NCI-H2227 (cell line): Measurements from ENCODE around the gene SCRN3.
A peak's percentile ranks its signal among the peaks of the same experiment; 100 is the strongest.
"Not testable (repeated sequence)": the region's sequence is repeated elsewhere in the genome, so short reads cannot be mapped to it uniquely, and the experiment has no call there.

Experiments used
- DNase-seq: peaks from one replicate; lab custom pipeline; 2025; ENCODE audit not compliant: unreplicated experiment; lab: John Stamatoyannopoulos, UW

Gene SCRN3

DNA sequence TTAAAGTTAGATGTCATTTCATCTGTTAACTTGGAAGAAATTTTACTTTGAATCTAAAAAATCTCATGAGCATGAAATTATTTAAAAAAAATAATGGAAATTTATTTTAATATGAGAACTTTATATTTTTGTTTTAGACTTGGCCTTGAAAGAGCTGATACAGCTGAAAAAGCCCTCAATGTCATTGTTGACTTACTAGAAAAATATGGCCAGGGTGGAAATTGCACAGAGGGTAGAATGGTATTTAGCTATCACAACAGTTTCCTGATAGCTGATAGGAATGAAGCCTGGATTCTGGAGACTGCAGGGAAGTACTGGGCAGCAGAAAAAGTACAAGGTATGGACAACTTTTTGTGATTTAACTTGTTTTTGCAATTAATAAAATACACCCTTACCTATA is 5.3 kb downstream of the SCRN3 start:
- DNase-seq: no peak

DNA sequence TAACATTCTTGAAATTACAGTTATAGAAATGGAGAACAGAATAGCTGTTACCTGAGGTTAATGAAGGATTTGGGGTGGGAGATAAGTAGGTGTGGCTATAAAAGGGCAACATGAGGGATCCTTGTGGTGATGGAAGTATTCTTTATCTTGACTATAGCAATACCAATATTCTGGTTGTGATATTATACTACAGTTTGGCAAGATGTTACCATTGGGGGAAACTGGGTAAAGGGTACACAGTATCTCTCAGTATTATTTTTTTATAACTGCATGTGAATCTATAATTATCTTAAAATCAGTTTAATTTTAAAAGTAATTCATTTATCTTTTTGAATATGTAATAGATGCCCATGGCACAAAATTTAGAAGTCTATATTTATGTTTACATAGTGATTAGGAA is 8.1 kb downstream of the SCRN3 start:
- no peak for DNase-seq

DNA sequence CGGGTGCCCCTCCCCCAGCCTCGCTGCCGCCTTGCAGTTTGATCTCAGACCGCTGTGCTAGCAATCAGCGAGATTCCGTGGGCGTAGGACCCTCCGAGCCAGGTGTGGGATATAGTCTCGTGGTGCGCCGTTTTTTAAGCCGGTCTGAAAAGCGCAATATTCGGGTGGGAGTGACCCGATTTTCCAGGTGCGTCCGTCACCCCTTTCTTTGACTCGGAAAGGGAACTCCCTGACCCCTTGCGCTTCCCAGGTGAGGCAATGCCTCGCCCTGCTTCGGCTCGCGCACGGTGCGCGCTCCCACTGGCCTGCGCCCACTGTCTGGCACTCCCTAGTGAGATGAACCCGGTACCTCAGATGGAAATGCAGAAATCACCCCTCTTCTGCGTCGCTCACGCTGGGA is 14.5 kb downstream of the SCRN3 start:
- DNase-seq: not testable (repeated sequence)

DNA sequence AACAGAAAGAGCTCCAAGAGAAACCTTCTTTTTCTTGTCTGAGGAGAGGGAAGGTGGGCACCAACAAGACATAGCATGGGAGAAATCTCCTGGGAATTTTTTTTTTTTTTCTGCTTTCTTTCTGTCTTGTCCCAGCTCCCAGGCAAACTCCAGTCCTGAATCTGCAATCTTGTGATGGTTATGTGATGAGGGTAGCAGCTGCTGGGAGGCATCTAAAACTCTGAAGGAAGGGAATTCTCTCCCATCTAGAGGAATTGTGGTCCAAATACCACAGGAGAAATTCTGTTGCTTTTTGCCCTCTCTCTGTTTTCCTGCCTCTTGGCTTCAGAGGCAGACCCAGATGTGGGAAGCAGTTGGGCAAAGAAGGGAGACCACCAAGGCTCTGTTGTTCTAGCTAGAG is 16.7 kb downstream of the SCRN3 start:
- no peak for DNase-seq

DNA sequence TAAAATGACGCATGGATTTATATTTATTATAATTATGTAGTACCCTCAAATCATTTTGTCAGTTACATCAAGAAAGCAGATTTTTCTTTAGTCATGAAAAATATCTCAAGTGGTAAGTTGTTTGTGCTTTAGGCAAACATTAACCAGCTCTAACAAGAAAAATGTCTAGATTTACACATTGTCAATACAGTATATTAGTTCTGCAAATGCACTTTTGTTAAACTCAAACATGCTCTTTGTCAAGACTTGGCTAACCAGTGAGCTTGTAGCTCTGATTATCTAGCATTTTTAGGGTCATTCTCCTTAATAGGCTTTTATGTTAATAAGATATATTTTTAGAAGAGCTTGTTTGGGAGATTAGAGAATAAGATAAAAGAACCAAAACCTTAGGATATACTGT is 32.7 kb downstream of the SCRN3 start:
- DNase-seq: no peak

DNA sequence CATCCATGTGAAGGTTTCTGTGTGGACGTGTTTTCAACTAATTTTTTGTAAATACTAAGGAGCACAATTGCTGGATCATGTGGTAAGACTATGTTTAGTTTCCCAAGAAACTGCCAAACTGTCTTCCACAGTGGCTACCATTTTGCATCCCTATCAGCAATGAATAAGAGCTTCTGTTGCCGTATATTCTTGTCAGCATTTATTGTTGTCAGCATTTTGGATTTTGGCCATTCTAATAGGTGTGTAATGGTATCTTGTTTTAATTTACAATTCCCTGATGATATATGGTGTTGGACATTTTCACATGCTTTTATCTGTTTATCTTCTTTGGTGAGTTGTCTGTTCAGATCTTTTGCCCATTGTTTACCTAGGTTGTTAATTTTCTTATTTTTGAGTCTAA is 34.5 kb downstream of the SCRN3 start:
- no peak for DNase-seq

DNA sequence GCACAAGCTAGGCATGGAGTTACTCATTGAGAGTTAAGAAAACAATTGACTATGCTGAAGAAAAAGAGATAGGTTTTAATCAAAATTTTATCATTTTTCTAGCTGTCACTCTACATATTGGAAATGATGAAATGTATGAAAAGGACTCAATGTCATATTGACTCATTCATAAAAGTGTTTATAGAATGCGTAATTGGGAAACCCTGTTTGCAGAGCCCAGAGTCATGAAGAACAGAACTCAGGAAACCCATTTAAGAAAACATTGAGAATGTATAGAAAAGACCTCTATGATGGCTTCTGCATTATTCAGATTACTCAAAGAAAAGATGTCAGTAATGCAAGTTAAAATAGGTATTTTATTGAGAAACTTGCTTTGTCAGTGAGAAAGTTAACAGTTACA is 36.4 kb downstream of the SCRN3 start:
- DNase-seq: no peak

DNA sequence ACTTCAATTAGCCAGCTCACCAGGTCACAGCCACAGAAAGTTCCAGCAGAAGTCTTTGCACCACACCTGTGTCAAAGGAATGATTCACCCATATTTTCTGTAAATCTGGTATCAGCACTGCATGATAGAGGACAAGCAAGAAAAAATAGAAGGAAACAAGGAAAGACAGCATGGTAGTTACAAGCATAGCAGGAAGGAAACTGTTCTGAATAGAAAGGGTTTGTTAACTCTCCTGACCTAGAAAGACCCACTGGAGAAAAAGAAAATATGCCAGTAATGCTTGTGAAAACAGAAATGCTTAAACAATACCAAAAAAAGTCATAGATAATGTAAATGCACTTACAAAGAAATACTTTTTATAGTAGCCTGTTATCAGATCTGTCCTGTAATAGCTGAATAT is 40.8 kb downstream of the SCRN3 start:
- DNase-seq: no peak

DNA sequence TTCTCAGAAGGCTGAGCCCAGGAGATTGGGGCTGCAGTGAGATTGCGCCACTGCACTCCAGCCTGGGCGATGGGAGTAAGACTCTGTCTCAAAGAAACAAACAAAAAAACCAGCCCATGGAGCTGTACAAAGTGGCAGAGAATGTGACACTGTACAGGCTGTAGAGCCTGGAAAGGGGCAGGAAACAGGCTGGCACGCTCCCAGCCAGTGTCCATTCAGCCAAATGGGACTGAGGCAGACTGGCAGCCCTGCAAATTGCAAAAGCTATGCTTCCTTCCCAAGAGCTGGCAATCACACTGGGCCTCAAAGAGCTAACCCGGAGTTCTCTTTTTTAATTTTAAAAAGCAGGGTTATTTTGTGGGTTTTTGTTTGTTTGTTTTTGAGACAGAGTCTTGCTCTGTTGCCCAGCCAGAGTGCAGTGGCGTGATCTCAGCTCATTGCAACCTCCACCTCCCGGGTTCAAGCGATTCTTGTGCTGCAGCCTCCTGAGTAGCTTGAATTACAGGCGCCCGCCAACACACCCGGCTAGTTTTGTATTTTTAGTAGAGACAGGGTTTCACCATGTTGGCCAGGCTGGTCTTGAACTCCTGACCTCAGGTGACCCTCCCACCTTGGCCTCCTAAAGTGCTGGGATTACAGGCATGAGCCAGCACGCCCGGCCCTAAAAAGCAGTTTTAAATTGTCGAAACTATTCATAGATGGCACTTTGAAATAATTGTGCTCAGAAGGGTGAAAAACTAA is 42.8 kb downstream of the SCRN3 start:
- DNase-seq: no peak

DNA sequence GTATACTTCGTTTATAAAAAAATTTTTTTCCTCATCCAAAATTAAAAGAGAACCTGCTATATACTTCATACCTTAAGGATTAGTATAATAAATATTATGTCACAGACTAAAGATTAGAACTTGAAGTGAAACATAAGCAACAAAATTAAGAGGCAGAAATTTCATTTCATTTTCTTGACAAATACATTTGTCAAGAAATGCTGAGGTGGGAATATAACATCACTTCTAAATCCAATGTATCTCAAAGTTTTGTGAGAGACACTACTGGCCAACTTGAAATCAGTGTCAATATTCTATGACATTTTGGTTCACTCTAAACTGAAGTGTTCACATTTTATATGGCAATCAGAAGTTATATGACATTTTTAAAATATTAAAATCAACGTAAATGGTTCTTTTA is 43.8 kb downstream of the SCRN3 start:
- DNase-seq: no peak

DNA sequence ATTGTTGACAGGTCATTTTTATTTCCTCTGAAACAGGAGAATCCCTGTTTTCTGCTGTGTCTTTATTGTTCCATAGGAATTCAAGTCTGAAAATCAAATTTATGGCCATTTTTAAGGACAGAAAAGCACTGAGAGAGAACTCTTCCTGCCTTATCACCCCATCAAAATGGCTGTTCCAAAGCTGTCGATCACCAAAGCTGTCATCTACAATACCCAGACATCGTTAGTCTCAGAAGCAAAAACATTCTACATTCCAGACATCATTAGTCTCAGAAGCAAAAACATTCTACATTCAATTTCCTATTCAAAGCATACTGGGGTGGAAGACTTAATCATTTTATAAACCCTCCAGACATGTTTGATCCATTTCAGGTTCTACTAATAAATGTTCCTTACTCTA is 44.4 kb downstream of the SCRN3 start:
- DNase-seq: no peak

DNA sequence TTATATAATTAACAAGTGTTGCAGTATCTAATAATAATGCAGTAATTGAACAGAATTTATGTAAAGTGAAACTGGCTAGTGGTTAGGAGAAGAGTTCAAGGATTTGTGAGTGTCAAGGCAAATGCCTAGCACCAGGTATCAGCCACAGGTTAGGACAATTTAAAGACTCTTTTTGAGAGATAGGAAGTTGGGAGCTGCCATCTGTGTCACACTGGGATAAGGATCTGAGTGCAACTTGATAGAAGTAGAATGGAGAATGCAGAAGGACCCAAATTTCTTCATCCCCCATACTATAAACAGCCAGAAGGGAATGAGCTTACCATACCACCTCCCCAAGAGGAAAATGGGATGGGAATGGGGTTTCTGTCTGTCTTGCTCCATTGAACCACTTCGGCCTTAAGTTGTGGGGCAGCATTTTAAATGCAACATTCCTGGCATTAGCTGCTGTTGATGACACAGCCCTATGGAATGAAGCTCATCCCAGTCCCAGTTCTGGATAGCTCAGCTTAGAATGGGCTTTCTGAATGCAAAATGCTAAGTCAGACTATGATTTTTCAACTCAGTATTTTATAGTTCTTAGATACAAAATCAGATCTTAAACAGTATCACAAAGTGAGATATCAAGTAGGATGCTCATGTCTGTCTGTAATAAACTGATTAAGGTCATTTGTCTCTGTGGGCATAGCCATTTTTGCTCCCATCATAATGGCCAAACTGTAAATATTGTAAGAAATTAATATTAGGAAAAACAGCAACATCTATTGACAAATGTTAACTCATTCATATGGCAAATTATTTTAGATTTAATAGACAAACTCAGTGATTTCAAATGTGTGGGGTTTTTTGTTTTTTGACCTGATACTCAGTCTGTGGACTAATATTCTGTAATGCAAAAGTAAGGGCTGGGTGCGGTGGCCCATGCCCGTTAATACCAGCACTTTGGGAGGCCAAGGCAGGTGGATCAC is 47.3 kb downstream of the SCRN3 start:
- DNase-seq: no peak

DNA sequence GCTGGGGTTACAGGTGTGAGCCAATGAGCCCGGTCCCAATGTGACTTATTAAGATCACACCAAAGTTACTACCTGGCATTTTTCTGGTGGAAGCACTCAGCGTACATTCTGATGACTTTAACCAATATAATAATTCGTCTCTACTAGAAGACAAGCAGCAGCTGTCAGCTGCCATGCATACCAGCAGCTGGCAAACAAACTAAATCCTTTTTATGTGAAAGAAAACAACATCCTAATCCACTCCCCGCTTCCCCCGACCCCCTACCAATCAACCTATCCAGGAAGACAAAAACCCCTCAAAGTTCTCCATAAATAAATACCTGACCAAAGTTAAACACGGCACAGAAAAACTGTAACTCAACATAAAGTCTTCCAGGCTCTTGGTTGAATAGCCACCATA is 49.2 kb downstream of the SCRN3 start:
- DNase-seq: no peak

DNA sequence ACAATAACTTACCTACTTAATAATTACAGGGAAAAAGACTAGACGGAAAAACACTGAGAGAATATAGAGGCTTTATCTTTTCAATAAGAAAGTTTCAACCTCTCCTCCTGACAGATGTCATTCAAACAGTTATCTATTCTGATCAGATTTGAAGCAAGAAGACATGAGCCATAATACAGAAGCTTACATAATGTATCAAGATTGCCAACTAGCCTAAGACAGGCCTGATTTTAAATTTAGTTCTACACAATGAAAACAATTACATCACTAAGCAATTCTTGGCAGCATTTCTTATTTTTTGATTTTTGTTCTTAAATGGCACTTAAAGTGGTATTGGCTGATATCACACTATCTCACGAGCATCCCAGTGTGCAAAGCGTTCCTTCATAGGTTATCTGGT is 49.7 kb downstream of the SCRN3 start:
- no peak for DNase-seq

DNA sequence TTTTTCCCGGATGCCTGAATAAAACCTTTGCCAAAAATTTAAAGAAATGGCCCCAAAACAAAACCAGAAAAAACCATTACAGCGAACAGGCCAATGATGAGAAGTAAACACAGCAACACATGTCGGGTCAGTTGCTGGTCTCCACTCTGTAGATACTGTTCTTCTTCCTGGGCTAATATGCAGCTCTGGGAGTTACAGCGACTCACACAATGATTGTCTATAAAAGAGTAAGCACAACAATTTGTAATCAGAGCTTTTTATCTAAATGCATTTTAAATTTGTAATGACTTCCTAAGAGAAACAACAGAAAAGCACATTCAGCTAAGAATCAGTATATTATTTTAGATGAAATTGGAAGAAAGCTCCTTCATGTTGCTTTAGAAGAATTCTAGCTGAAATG is 51.0 kb downstream of the SCRN3 start:
- DNase-seq: no peak

DNA sequence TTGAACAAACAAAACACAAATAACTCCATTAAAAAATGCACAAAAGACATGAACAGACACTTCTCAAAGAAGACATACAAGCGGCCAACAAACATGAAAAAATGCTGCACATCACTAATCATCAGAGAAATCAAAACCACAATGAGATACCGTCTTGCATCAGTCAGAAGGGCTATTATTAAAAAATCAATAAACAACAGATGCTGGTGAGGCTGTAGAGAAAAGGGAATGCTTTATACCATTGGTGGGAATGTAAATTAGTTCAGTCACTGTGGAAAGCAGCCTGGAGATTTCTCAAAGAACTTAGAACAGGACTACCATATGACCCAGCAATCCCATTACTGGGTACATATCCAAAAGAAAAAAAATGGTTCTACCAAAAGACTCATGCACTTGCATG is 53.5 kb downstream of the SCRN3 start:
- DNase-seq: peak; percentile 58

DNA sequence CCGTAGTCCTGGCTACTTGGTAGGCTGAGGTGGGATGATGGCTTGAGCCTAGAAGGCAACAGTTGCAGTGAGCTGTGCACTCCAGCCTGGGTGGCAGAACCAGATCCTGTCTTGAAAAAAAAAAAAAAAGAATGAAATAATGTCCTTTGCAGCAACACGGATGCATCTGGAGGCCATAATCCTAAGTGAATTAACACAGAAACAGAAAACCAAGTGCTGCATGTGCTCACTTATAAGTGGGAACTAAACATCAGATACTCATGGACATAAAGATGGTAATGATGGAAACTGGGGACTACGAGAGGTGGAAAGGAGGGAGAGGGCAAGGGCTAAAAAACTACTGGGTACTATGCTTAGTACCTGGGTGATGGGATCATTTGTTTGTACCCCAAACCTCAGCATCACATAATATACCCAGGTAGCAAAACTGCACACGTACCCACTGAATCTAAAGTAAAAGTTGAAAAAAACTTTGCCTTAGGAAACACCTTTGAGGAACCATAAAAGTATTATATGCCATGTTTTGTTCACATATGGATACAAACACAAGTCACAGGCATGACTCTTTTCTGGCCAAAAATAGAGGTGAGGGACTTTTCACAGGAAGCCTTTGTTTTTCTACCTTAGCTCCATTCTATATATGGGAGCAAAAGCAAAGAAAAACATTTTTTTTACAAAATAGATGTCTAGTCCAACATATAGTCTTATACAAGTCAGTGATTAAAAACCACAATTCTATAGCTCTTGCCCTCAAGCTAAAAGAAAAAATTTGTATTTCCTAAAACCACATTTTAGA is 54.7 kb downstream of the SCRN3 start:
- no peak for DNase-seq

DNA sequence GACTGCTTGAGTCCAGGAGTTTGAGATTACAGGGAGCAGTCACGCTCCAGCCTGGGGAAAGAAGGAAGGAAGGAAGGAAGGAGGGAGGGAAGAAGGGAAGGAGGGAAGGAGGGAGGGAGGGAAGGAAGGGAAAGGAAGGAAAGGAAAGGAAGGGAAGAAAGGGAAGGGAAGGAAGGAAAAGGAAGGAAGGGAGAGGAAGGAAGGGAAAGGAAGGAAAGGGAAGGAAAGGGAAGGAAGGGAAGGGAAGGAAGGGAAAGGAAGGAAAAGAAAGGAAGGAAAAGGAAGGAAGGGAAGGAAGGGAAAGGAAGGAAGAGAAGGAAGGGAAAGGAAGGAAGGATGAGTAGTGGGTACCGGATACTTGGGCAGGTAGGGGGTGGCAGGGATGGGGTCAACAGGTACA is 59.0 kb downstream of the SCRN3 start:
- no peak for DNase-seq

DNA sequence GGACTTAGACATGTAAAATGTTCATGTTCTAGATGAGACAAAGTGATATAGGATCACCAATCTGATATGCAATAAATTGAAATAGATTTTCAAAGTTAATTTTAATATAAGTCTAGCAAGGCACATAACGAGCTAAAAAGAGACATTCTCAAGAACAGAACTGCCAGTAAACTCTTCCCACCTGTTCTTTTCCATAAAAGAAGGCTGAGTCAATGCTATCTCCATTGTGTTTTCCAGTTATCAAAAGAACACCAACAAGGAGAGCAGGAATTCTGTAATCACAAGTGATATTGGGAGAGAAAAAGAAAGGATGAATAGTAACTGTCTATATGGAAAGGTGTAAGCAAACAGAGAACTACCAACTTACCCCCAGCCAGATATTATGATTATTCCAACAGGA is 65.7 kb downstream of the SCRN3 start:
- DNase-seq: no peak

DNA sequence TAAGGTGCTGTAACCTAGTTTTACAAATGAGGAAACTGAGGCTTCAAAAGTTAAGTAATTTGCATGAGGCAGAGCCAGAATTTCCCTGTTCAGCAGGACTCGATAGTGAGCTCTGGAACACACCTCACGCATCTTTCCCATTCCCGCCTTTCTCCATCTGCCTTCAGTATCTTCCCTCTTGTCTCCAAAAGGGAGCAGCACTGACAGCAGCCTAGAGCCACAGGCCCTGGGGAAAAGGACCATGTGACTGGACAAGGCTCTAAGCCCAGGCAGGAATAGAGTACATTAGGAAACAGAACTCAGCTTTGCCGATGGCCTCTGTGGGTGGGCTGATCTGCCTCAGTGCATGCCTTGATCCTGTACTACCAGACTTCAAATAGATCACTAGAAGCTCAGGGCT is 69.8 kb downstream of the SCRN3 start:
- peak; percentile 38 for DNase-seq

DNA sequence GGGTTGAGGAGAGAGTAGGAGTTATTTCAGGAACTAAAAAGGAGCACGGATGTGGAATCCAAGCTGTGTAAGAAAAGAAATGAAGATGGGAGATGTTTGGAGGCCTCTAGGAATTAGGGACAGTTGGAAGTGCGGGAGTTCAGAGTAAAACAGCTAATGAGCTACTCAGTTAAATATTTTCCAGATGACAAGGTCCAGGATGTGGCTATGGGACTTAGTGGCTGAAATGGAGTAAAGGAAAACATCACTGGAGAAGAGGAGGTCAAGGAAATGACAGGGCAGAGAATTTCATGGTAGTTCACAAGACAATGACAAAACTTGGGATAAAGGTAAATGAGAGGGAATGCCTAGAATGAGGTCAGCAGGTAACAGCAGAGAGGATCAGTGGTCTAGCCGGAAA is 78.3 kb downstream of the SCRN3 start:
- DNase-seq: no peak

DNA sequence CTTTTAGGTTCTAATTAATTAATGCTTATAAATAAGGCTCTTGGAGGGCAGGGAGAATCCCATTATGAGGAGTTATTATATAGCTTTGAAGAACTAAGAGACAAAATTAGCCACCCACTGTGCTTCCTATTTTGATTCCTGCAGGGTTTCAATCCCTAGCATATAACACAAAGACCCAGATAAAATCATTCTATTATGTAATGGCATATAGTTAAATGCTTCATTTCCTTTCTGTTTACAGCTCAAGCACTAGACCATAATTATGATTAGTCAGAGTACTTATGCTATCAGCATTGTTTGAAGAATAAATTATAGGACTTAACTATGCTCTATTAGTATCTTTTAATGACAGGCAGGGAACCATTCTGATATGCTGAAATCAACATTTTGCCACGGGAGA is 82.2 kb downstream of the SCRN3 start:
- DNase-seq: no peak
